Measurements from ENCODE around the gene THAP5.

The THAP5 gene

DNA sequence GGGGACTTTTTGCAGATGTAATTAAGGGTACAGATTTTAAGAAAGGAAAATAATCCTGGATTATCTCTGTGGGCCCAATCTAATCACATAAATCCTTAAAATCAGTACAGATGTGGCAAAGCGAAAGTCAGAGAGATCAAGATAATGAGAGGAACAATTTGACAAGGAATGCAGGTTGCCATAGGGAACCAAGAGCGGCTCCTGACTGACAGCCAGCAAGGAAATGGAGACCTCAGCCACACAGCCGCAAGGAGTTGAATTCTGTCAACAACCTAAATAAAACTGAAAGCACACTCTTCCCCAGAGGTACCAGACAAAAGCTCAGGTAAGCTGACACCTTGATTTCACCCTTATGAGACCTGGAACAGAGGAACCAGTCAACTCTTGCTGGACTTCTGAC lies 40.2 kb downstream of the THAP5 start:
- no peak for DNase-seq (ENCODE audit: low spot score)

DNA sequence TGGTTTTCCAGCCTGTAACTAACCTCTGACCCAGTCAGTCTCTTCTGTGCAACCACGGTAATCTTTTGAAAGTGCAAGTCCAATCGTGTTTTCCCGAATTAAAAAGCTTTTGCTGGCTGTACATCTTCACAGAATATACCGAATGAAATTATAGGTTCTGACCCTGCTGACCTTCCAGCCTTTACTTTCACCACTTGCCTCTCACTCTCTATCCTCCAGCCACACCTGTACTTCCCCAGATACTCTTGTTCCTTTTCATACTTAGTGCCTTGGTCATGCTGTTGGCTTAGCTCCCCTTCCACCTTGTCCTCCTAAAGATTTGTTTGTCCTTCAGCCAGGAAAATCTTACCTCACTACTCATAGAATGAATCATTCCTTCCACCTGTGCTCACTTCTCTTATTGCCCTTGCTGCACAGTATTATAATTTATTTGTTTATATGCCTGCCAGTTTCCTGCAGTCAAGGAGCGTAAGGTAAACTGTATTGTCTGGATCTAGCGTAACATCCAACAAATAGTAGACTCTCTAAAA lies 41.3 kb downstream of the THAP5 start:
- DNase-seq (ENCODE audit: low spot score) = peak; percentile 35

DNA sequence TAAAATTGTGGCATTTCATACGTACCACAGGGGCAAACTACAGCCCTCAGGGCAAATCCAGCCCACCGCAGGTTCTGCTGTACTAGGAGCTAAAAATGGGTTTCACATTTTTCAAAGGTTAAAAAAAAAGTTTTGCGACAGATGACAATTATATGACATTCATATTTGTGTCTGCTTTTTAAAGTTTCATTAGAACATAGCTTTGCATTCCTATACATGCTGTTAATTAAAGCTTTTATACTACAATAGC lies 42.8 kb downstream of the THAP5 start:
- DNase-seq (ENCODE audit: low spot score) = no peak

DNA sequence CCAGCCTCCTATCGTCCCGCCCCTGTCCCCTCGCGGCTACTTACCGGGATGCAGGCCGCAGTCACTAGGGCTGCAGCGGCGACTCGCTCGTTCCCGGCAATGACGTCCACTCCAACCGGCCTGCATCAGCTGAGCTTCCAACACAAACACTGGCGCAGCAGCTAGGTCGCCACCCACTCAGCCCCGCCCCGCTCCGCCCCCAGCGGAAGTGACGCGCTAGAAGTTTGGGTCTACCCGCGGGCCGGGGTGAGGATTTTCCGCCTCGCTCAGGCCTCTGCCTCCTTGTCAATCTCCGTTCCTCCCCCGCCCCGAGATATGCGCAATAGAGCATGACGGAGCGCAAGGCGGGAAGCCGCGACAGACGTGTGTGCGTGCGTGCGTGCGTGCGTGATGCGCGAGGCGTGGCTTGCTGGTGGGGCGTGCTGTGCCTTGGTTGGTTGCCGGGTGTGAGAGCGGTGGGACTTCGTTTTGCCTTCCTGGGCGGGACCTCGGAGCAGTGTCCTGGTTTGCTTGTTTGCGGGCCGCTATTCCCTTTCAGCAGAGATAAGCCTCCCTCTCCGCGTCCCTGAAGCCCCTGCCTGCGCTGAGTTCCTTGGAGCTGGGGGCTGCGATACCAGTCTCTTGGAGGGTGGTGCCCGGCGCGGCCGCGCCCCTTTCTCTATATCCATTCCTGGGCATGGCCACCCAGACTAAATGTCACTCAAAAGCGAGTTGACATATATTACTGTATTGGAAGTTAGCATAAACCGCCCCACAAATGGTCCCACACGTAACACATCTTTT lies 43.3 kb downstream of the THAP5 start, which contains the start of gene PNPLA8:
Gene PNPLA8 (minus strand): TSS at position 151 of the 783 bp plus-strand sequence. CDS start 10,644 bp downstream, outside the sequence.
- peak; percentile 99 for DNase-seq (ENCODE audit: low spot score)

DNA sequence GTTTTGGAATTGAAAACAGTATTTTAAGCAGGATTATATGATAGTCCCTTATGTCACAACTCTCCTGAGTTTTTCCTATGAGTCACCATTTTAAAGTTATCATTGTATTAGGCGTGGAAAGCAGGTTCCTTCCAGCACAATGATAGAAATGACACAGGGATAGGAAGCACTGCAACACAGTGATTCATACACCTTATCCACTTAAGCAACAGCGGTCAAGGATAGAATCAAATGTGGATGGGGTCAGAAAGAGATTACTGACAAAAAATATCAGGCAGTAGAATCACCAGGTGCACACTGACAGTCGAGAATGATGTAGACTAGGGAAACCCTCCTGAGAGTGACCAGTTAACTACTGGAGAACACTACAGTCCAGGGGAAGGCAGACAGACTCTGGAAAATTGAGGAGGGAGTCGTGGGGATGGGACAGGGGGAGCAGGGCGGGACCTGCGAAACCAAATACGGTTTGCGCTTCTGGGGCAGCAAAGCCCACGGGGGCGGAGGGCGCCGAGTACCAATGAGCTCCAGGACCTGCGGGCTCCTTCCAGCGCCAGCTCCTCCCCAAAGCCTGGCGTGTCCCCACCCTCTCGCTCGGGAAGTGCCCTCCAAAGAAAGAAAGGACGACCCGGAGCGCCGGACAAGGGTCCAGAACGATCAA lies 44.0 kb downstream of the THAP5 start:
- DNase-seq (ENCODE audit: low spot score) = peak; percentile 59

DNA sequence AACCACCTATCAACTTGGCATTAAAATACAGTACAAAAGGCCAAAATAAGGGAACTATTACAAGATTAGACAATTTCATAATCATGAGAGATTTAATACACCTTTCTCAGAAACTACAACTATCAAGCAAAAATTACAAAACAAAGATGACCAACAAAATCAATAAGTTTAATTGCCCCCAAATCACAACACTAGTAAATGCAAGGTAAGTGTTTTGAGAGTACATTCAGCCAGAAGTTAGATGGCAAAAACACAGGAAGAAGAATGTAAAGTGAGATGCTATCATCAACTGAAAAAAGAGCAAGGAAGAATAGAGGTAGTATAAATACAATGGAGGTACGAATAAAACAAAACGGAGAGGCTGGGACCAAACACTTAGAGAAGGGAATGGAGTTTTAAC lies 46.7 kb downstream of the THAP5 start:
- no peak for DNase-seq (ENCODE audit: low spot score)

DNA sequence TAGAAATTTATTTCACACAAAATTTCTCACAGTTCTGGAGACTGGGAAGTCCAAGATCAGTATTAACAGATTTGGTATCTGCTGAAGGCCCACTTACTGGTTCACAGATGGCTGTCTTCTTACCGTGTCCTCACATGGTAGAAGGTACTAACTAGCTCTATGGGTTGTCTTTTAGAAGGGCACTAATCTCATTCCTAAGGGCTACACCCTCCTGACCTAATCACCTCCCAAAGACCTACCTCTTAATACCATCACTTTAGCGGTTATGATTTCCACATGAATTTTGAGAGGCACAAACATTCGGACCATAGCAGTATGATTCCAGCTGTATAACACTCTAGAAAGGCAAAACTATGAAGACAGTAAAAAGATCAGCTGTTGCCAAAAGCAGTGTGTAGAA lies 51.6 kb downstream of the THAP5 start:
- DNase-seq (ENCODE audit: low spot score) = no peak

DNA sequence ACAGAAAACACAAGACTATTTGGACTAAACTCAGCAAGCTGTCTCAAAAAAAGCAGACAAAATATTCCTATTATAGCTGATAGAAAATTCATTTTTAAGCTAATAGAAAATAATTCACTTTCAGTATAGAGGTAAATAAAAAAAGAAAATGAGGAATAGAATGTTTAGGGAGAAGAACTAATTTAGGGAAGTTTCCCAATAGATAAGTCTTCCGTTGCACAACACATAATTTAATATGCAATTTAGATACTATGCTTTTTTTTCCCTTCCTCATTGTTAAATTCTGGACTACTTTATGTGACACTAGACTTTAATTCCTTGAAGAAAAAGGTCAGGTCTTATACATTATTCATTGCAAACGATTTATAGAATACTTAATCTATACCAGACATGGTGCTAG lies 53.9 kb downstream of the THAP5 start:
- no peak for DNase-seq (ENCODE audit: low spot score)

DNA sequence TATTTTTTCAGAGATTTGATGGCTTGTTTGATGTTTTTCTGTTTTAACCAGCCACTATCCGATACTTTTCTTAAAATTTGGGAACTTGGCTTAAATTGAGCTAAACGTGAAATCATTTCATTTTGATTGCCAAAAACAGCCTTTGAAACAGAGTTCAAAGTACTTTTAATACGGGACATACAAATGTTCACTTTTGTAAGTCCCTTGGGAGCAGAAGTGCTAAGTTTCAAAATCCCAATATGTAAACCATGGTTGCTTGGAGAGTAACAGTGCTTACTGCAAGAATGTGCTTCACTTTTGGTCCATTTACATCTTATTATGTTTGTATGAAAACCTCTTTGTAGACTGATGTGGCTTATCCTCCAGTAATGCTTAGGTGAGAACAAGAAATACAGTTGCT lies 54.5 kb downstream of the THAP5 start:
- DNase-seq (ENCODE audit: low spot score) = no peak

All from LoVo (cell line).